ENCODE data around the gene PSMD14.

PSMD14 gene

DNA sequence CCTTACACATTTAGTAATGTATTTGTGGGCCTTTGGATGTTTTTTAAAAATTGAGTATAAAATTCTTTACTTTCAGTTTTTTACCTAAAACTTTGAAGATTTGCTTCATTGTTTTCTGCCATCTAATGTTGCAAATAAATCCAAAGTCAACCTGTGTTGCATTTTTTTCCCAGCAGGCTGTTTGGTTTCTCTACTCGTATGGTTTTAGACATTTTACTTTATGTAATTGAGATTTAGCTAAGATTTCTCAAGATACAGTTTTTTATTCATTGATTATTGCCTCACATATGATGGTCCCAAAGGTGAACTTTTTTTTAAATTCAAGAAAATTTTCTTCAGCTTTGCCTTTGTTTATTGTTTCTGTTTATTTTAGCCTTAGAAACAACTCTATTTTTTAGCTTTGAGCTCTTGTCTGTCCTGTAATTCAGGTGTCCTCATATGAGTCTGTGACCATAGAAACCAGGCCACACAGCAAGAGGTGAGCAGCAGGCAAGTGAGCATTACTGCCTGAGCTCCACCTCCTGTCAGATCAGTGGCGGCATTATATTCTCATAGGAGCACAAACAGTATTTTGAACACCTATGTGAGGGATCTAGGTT, 54.4 kb downstream of the PSMD14 start:
- peaks cover 12% of the 10 kb centered on the region for H3K79me1 ChIP-seq (ENCODE audit: low read length)
- H4K8ac ChIP-seq (ENCODE audit: low read depth, low read length) = no peak overlapping the region
- no CpG with 5 or more reads among the region's 2 CpGs for WGBS (ENCODE audit: extremely low coverage, insufficient coverage, low lambda C conversion rate)
- peaks cover 21% of the 10 kb centered on the region for H3K79me2 ChIP-seq (ENCODE audit: control insufficient read depth, insufficient read depth, low read length)
- H3K27me3 ChIP-seq (ENCODE audit: insufficient read depth, low read length, poor library complexity) = no peaks in the 10 kb centered on the region
- H3K18ac ChIP-seq (ENCODE audit: low read length) = no peak overlapping the region
- H3K9ac ChIP-seq (ENCODE audit: low read length) = no peak overlapping the region
- H3K4me3 ChIP-seq (ENCODE audit: low read length) = no peak overlapping the region
- H3K23ac ChIP-seq (ENCODE audit: low read length) = no peak overlapping the region
- H3K4ac ChIP-seq (ENCODE audit: low read depth, low read length) = no peak overlapping the region
- no peak overlapping the region for H2BK15ac ChIP-seq (replicated peaks; ENCODE audit: low read depth)
- H3K27ac ChIP-seq (ENCODE audit: low read depth, low read length) = no peak overlapping the region
- H3K4me2 ChIP-seq (ENCODE audit: low read length) = no peak overlapping the region
- no peaks in the 10 kb centered on the region for H3K36me3 ChIP-seq (ENCODE audit: control insufficient read depth, insufficient read depth, low read length)
- H3K4me1 ChIP-seq (ENCODE audit: control insufficient read depth, low read depth, low read length) = peaks cover 5% of the 10 kb centered on the region
- no peak overlapping the region for H3K56ac ChIP-seq (ENCODE audit: low read length)
- H2BK120ac ChIP-seq (ENCODE audit: low read depth, low read length) = no peak overlapping the region
- no peak overlapping the region for H2AK5ac ChIP-seq (ENCODE audit: low read length)
- no peak overlapping the region for H4K5ac ChIP-seq (ENCODE audit: low read length)
- DNase-seq = no peak
- H2BK5ac ChIP-seq (ENCODE audit: low read length) = no peak overlapping the region

- no CpG with 5 or more reads among the region's 3 CpGs for WGBS (ENCODE audit: extremely low coverage, insufficient coverage, low lambda C conversion rate)
- no peak overlapping the region for H3K4me3 ChIP-seq (ENCODE audit: low read length)
- H4K5ac ChIP-seq (ENCODE audit: low read length) = no peak overlapping the region
- no peaks in the 10 kb centered on the region for H3K36me3 ChIP-seq (ENCODE audit: control insufficient read depth, insufficient read depth, low read length)
- no peak overlapping the region for H2BK15ac ChIP-seq (replicated peaks; ENCODE audit: low read depth)
- H3K9ac ChIP-seq (ENCODE audit: low read length) = no peak overlapping the region
- H3K79me2 ChIP-seq (ENCODE audit: control insufficient read depth, insufficient read depth, low read length) = peaks cover 14% of the 10 kb centered on the region
- H2BK120ac ChIP-seq (ENCODE audit: low read depth, low read length) = no peak overlapping the region
- H3K18ac ChIP-seq (ENCODE audit: low read length) = peak overlapping the region; percentile 39
- no peaks in the 10 kb centered on the region for H3K27me3 ChIP-seq (ENCODE audit: insufficient read depth, low read length, poor library complexity)
- peaks cover 10% of the 10 kb centered on the region for H3K4me1 ChIP-seq (ENCODE audit: control insufficient read depth, low read depth, low read length)
- H3K27ac ChIP-seq (ENCODE audit: low read depth, low read length) = no peak overlapping the region
- H3K56ac ChIP-seq (ENCODE audit: low read length) = no peak overlapping the region
- no peak overlapping the region for H3K4me2 ChIP-seq (ENCODE audit: low read length)
- peaks cover 8% of the 10 kb centered on the region for H3K79me1 ChIP-seq (ENCODE audit: low read length)
- H2BK5ac ChIP-seq (ENCODE audit: low read length) = no peak overlapping the region
- H3K23ac ChIP-seq (ENCODE audit: low read length) = no peak overlapping the region
- peak overlapping the region; percentile 56 for H4K8ac ChIP-seq (ENCODE audit: low read depth, low read length)
- no peak for DNase-seq
- H3K4ac ChIP-seq (ENCODE audit: low read depth, low read length) = no peak overlapping the region
- no peak overlapping the region for H2AK5ac ChIP-seq (ENCODE audit: low read length)
Observed at GRCh38 chr2:161367675-161368074, 59.5 kb downstream of the PSMD14 start.

GRCh38 chr2:161369311-161369710, 61.1 kb downstream of the PSMD14 start:
- no peak overlapping the region for H2BK15ac ChIP-seq (replicated peaks; ENCODE audit: low read depth)
- H2BK120ac ChIP-seq (ENCODE audit: low read depth, low read length) = no peak overlapping the region
- H3K27ac ChIP-seq (ENCODE audit: low read depth, low read length) = no peak overlapping the region
- WGBS (ENCODE audit: extremely low coverage, insufficient coverage, low lambda C conversion rate) = no CpG with 5 or more reads among the region's 2 CpGs
- no peak overlapping the region for H4K8ac ChIP-seq (ENCODE audit: low read depth, low read length)
- no peak overlapping the region for H3K4me2 ChIP-seq (ENCODE audit: low read length)
- no peak overlapping the region for H3K56ac ChIP-seq (ENCODE audit: low read length)
- H3K36me3 ChIP-seq (ENCODE audit: control insufficient read depth, insufficient read depth, low read length) = no peaks in the 10 kb centered on the region
- no peak overlapping the region for H2AK5ac ChIP-seq (ENCODE audit: low read length)
- peaks cover 10% of the 10 kb centered on the region for H3K4me1 ChIP-seq (ENCODE audit: control insufficient read depth, low read depth, low read length)
- no peak overlapping the region for H3K4ac ChIP-seq (ENCODE audit: low read depth, low read length)
- DNase-seq = peak; percentile 78
- no peak overlapping the region for H4K5ac ChIP-seq (ENCODE audit: low read length)
- no peaks in the 10 kb centered on the region for H3K27me3 ChIP-seq (ENCODE audit: insufficient read depth, low read length, poor library complexity)
- H3K79me1 ChIP-seq (ENCODE audit: low read length) = peaks cover 3% of the 10 kb centered on the region
- H3K4me3 ChIP-seq (ENCODE audit: low read length) = no peak overlapping the region
- H2BK5ac ChIP-seq (ENCODE audit: low read length) = no peak overlapping the region
- H3K23ac ChIP-seq (ENCODE audit: low read length) = no peak overlapping the region
- H3K18ac ChIP-seq (ENCODE audit: low read length) = no peak overlapping the region
- no peak overlapping the region for H3K9ac ChIP-seq (ENCODE audit: low read length)
- peaks cover 3% of the 10 kb centered on the region for H3K79me2 ChIP-seq (ENCODE audit: control insufficient read depth, insufficient read depth, low read length)

DNA sequence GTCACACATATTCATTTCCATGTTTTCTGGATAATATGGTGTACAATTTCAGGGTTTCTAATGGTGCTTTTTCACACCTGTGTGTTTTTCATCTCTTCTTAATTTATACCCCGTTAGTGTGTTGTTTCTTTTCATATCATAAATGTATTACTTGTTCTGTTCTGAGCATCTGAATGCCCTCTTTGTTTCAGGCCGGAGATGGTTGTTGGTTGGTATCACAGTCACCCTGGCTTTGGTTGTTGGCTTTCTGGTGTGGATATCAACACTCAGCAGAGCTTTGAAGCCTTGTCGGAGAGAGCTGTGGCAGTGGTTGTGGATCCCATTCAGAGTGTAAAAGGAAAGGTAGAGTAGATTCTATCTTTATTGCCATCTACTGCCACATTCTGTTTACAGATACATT, 62.8 kb downstream of the PSMD14 start:
- Histone ChIP-seq H4K8ac (ENCODE audit: low read depth, low read length) (no peak overlapping the region), H2BK15ac (replicated peaks; ENCODE audit: low read depth) (no peak overlapping the region), H3K4me1 (ENCODE audit: control insufficient read depth, low read depth, low read length) (peaks cover 7% of the 10 kb centered on the region), H3K27me3 (ENCODE audit: insufficient read depth, low read length, poor library complexity) (no peaks in the 10 kb centered on the region), H3K36me3 (ENCODE audit: control insufficient read depth, insufficient read depth, low read length) (no peaks in the 10 kb centered on the region), H3K9ac (ENCODE audit: low read length) (no peak overlapping the region), H2AK5ac (ENCODE audit: low read length) (no peak overlapping the region), H3K4ac (ENCODE audit: low read depth, low read length) (no peak overlapping the region), H2BK120ac (ENCODE audit: low read depth, low read length) (no peak overlapping the region), H3K27ac (ENCODE audit: low read depth, low read length) (peak overlapping the region; percentile 85), H3K56ac (ENCODE audit: low read length) (no peak overlapping the region), H3K4me3 (ENCODE audit: low read length) (no peak overlapping the region), H2BK5ac (ENCODE audit: low read length) (peak overlapping the region; percentile 64), H3K79me2 (ENCODE audit: control insufficient read depth, insufficient read depth, low read length) (no peaks in the 10 kb centered on the region), H4K5ac (ENCODE audit: low read length) (no peak overlapping the region), H3K4me2 (ENCODE audit: low read length) (no peak overlapping the region), H3K18ac (ENCODE audit: low read length) (peak overlapping the region; percentile 94), H3K79me1 (ENCODE audit: low read length) (no peaks in the 10 kb centered on the region), H3K23ac (ENCODE audit: low read length) (no peak overlapping the region)
- WGBS (ENCODE audit: extremely low coverage, insufficient coverage, low lambda C conversion rate) = no CpG with 5 or more reads among the region's 3 CpGs
- DNase-seq = peak; percentile 76

- Histone ChIP-seq H4K8ac (ENCODE audit: low read depth, low read length) (no peak overlapping the region), H3K56ac (ENCODE audit: low read length) (no peak overlapping the region), H3K79me2 (ENCODE audit: control insufficient read depth, insufficient read depth, low read length) (no peaks in the 10 kb centered on the region), H2AK5ac (ENCODE audit: low read length) (no peak overlapping the region), H3K36me3 (ENCODE audit: control insufficient read depth, insufficient read depth, low read length) (no peaks in the 10 kb centered on the region), H3K4me1 (ENCODE audit: control insufficient read depth, low read depth, low read length) (peaks cover 7% of the 10 kb centered on the region), H2BK15ac (replicated peaks; ENCODE audit: low read depth) (no peak overlapping the region), H2BK5ac (ENCODE audit: low read length) (no peak overlapping the region), H3K23ac (ENCODE audit: low read length) (no peak overlapping the region), H3K9ac (ENCODE audit: low read length) (no peak overlapping the region), H3K27ac (ENCODE audit: low read depth, low read length) (no peak overlapping the region), H3K4ac (ENCODE audit: low read depth, low read length) (no peak overlapping the region), H3K79me1 (ENCODE audit: low read length) (no peaks in the 10 kb centered on the region), H2BK120ac (ENCODE audit: low read depth, low read length) (no peak overlapping the region), H4K5ac (ENCODE audit: low read length) (no peak overlapping the region), H3K4me3 (ENCODE audit: low read length) (no peak overlapping the region), H3K4me2 (ENCODE audit: low read length) (no peak overlapping the region), H3K18ac (ENCODE audit: low read length) (no peak overlapping the region), H3K27me3 (ENCODE audit: insufficient read depth, low read length, poor library complexity) (no peaks in the 10 kb centered on the region)
- DNase-seq = peak; percentile 90
- no CpG with 5 or more reads among the region's 1 CpG for WGBS (ENCODE audit: extremely low coverage, insufficient coverage, low lambda C conversion rate)
Observed at GRCh38 chr2:161371869-161372268, 63.6 kb downstream of the PSMD14 start.

DNA sequence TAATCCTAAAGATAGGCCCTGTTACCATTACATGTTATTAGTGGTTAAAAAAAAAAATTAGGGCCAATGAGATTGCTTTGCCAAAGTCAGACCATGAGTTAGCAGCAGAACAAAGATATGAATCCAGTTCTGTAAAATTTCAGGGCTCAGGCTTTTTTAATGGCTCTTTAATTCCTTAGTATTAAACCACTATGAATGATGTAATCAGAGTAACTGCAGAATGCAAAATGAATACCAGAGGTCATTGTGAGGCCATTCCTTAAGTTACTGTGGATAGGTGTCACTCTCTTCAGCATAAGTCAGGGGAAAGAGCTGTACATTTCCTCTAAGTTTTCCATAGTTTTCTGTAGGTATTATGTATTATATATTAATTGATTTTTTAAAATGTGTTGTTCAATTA, 65.7 kb downstream of the PSMD14 start:
- no peaks in the 10 kb centered on the region for H3K36me3 ChIP-seq (ENCODE audit: control insufficient read depth, insufficient read depth, low read length)
- H2BK5ac ChIP-seq (ENCODE audit: low read length) = no peak overlapping the region
- no peaks in the 10 kb centered on the region for H3K79me2 ChIP-seq (ENCODE audit: control insufficient read depth, insufficient read depth, low read length)
- H3K79me1 ChIP-seq (ENCODE audit: low read length) = no peaks in the 10 kb centered on the region
- H3K56ac ChIP-seq (ENCODE audit: low read length) = no peak overlapping the region
- no peak overlapping the region for H2BK15ac ChIP-seq (replicated peaks; ENCODE audit: low read depth)
- H3K9ac ChIP-seq (ENCODE audit: low read length) = no peak overlapping the region
- no peak overlapping the region for H3K4me3 ChIP-seq (ENCODE audit: low read length)
- H2AK5ac ChIP-seq (ENCODE audit: low read length) = no peak overlapping the region
- no peak overlapping the region for H2BK120ac ChIP-seq (ENCODE audit: low read depth, low read length)
- no peak overlapping the region for H3K27ac ChIP-seq (ENCODE audit: low read depth, low read length)
- H3K4ac ChIP-seq (ENCODE audit: low read depth, low read length) = no peak overlapping the region
- H3K18ac ChIP-seq (ENCODE audit: low read length) = no peak overlapping the region
- no peaks in the 10 kb centered on the region for H3K27me3 ChIP-seq (ENCODE audit: insufficient read depth, low read length, poor library complexity)
- H3K23ac ChIP-seq (ENCODE audit: low read length) = no peak overlapping the region
- peak; percentile 50 for DNase-seq
- no peak overlapping the region for H4K8ac ChIP-seq (ENCODE audit: low read depth, low read length)
- H4K5ac ChIP-seq (ENCODE audit: low read length) = no peak overlapping the region
- no peak overlapping the region for H3K4me2 ChIP-seq (ENCODE audit: low read length)
- H3K4me1 ChIP-seq (ENCODE audit: control insufficient read depth, low read depth, low read length) = peaks cover 6% of the 10 kb centered on the region
